Measurements from ENCODE around the gene METTL4.

Gene METTL4

DNA sequence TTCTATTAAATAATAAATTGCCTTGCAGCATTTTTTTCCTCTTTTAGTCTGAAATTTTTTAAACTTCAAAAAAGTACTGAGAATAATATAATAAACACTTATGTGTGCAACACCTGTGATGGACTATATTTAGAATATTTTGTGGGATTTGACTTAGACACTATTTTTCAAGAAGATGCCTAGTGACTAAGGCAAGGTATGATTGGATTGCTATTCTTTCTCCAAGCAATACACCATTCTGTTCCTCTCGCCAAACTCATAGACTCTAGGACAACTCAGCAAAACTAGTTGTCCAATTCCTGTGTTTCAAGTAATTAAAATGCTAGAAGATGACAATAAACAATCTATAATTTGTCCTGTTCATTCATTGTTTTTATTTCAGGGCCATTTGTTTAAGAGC lies 75.9 kb downstream of the METTL4 start:
- intact Hi-C loops (cut with DNase I): no loop called here
- no peak for DNase-seq

- no peak for DNase-seq
- intact Hi-C loops (cut with DNase I): no loop called here
These were observed 76.4 kb downstream of the METTL4 start for GRCh38 chr18:2494921-2495320.

Data from head of caudate nucleus (tissue), 42 donors.